ENCODE data around the gene CHPF.

DNA sequence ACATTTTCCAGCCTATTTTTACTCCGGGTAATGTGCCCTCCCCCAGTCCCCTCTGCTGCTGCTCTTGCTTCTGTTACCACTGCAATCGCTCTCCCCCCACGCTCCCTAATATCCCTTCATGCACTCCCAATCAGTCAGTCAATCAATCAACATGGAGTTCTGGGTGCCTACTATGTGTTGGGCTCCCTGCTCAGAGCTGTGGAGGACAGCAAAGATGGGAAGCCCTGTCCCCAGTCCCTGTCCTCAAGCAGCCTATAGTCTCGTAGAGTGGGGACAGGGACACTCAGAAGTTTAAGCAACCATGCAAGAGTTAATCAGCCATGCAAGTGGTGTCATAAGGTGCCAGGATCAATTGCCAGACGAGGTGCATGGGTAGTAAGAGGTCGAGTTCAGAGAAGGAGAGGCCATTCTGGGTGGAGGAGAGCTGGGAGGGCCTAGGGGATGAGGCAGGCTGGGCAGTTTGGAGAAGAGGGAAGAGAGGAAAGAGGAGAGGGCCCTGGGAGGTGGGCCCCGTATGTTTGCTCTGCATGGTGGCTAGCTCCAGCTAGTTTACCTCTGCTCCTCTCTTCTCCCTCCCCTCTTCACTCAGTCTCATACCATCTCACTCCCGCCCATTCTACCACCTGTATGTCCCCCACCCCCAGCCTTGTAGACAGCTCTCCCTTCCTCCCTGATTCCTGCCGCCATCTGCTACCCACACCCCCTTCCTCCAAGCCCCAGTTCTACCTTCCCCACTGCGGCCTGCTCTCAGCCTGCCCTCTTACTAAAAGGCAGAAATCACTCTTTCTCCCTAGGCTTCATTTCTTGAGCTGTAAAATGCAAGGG, 25.4 kb downstream of the CHPF start:
- TF ChIP-seq POLR2A (IDR thresholded peaks at IDR 0.05) (no peak), POLR2AphosphoS5 (IDR thresholded peaks at IDR 0.05) (no peak)
- TF ChIP-seq, protein P1, sequence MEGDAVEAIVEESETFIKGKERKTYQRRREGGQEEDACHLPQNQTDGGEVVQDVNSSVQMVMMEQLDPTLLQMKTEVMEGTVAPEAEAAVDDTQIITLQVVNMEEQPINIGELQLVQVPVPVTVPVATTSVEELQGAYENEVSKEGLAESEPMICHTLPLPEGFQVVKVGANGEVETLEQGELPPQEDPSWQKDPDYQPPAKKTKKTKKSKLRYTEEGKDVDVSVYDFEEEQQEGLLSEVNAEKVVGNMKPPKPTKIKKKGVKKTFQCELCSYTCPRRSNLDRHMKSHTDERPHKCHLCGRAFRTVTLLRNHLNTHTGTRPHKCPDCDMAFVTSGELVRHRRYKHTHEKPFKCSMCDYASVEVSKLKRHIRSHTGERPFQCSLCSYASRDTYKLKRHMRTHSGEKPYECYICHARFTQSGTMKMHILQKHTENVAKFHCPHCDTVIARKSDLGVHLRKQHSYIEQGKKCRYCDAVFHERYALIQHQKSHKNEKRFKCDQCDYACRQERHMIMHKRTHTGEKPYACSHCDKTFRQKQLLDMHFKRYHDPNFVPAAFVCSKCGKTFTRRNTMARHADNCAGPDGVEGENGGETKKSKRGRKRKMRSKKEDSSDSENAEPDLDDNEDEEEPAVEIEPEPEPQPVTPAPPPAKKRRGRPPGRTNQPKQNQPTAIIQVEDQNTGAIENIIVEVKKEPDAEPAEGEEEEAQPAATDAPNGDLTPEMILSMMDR (IDR thresholded peaks at IDR 0.05) = no peak

Measured in upper lobe of left lung (tissue), 4 donors.